Hematopoietic multipotent progenitor cell (in vitro differentiated cells): ENCODE measurements around the gene RCOR1. TPM values are rescaled to one million over a fixed set of nuclear protein-coding genes. Genes with fewer than 3 reads are reported as not detected.
A peak's percentile ranks its signal among the peaks of the same experiment; 100 is the strongest.

ENCODE experiments used
- DNase-seq, 3 donors: peaks; one replicate each; pipeline ENCODE4 v3.0.0-alpha.2; 2011 to 2015; ENCODE audit warnings: low read depth in 2 of 3, low spot score in 2 of 3
- total RNA-seq: library from RNA; depleted of rRNA; stranded (reverse); fragments of >200 nt; gene quantifications from one replicate; pipeline ENCODE4 v1.2.3, GENCODE V29; 2012

RCOR1 gene
- total RNA-seq, 1 donor: 13.5 TPM

- DNase-seq: peak in 1 of 3 donors; percentile 15
Measured at GRCh38 chr14:102667703-102668102, 75.3 kb downstream of the RCOR1 start.

GRCh38 chr14:102668291-102668873, 75.9 kb downstream of the RCOR1 start:
- DNase-seq: no peak

- no peak for DNase-seq
Measured at GRCh38 chr14:102671410-102671809, 79.0 kb downstream of the RCOR1 start.

- no peak for DNase-seq
Measured at GRCh38 chr14:102672410-102672960, 80.0 kb downstream of the RCOR1 start.

GRCh38 chr14:102675396-102675795, 82.9 kb downstream of the RCOR1 start:
- no peak for DNase-seq

GRCh38 chr14:102678394-102678793, 85.9 kb downstream of the RCOR1 start:
- no peak for DNase-seq

- DNase-seq: no peak
Measured at GRCh38 chr14:102683399-102684297, 91.2 kb downstream of the RCOR1 start.

GRCh38 chr14:102684298-102684663, 91.8 kb downstream of the RCOR1 start:
- DNase-seq: no peak

- no peak for DNase-seq
Measured at GRCh38 chr14:102686196-102686801, 93.8 kb downstream of the RCOR1 start.

GRCh38 chr14:102688290-102688689, 95.8 kb downstream of the RCOR1 start:
- DNase-seq: no peak

GRCh38 chr14:102690509-102691286, 98.2 kb downstream of the RCOR1 start:
- peak in 2 of 3 donors; percentile 14 to 41 for DNase-seq

- no peak for DNase-seq
Measured at GRCh38 chr14:102691763-102692162, 99.3 kb downstream of the RCOR1 start.

- peak in 1 of 3 donors; percentile 8 for DNase-seq
Measured at GRCh38 chr14:102692334-102692733, 99.9 kb downstream of the RCOR1 start.

- no peak for DNase-seq
Measured at GRCh38 chr14:102693006-102693755, 100.7 kb downstream of the RCOR1 start.

- DNase-seq: peak; percentile 29 to 82 (median 59)
Measured at GRCh38 chr14:102694530-102695166, 102.2 kb downstream of the RCOR1 start.

GRCh38 chr14:102695167-102695555, 102.7 kb downstream of the RCOR1 start:
- no peak for DNase-seq

GRCh38 chr14:102696332-102696731, 103.9 kb downstream of the RCOR1 start:
- DNase-seq: no peak

- no peak for DNase-seq
Measured at GRCh38 chr14:102696856-102697495, 104.5 kb downstream of the RCOR1 start.

- DNase-seq: no peak
Measured at GRCh38 chr14:102697501-102697900, 105.1 kb downstream of the RCOR1 start.
